GM20000 (cell line): Measurements from ENCODE around the gene OR4K17.
"Not testable (repeated sequence)": the region's sequence is repeated elsewhere in the genome, so short reads cannot be mapped to it uniquely, and the experiment has no call there.

Experiments
- DNase-seq: peaks from one replicate; pipeline ENCODE4 v3.0.0; 2012; ENCODE audit warnings: low spot score
- CTCF ChIP-seq: IDR thresholded peaks from 2 replicates; pipeline ENCODE4 v1.5.1; 2012; ENCODE audit warnings: mild to moderate bottlenecking, control low read depth; ENCODE audit errors: extremely low read depth, missing control alignments

The OR4K17 gene

GRCh38 chr14:20143911-20144310 lies 33.4 kb downstream of the OR4K17 start:
- no peak for TF ChIP-seq CTCF
- DNase-seq: no peak

GRCh38 chr14:20144820-20145219 lies 34.3 kb downstream of the OR4K17 start:
- no peak for DNase-seq
- TF ChIP-seq CTCF: no peak

- no peak for DNase-seq
- no peak for TF ChIP-seq CTCF
These were observed 53.9 kb downstream of the OR4K17 start for GRCh38 chr14:20164462-20164861.

- TF ChIP-seq CTCF: no peak
- no peak for DNase-seq
These were observed 56.6 kb downstream of the OR4K17 start for GRCh38 chr14:20167091-20167490.

- not testable (repeated sequence) for DNase-seq
These were observed 59.3 kb downstream of the OR4K17 start for GRCh38 chr14:20169852-20170251.
